Stimulated activated CD8-positive, alpha-beta memory T cell treated with anti-CD3 and anti-CD28 coated beads, Interleukin-12 subunit alpha, Interleukin-12 subunit beta, amount 100 ng/mL, for 24 hours (primary cell): ENCODE measurements around the gene ARMC7.
A peak's percentile ranks its signal among the peaks of the same experiment; 100 is the strongest.
"Not testable (repeated sequence)": the region's sequence is repeated elsewhere in the genome, so short reads cannot be mapped to it uniquely, and the experiment has no call there.

Source experiments
- DNase-seq: peaks from one replicate; pipeline ENCODE4 v3.0.0-alpha.2; 2020; ENCODE audit errors: extremely low read depth

Gene ARMC7

DNA sequence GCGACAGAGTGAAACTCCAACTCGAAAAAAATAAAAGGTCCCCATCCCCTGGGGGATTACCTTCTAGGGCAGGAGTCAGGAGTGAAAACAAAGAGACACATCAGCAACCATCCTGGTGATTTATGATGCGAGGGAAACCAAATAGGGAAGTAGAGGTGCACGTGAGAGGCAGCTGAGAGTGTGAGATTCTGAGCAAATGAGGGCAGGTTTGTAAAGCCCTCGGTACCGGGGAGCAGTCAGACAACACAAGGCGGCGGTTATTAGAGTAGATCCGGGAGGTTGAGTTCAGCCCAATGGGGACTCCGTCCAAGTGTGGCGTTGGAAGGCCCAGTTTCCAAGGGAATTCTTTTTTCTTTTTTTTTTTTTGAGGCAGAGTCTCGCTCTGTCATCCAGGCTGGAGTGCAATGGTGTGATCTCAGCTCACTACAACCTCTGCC is 7.4 kb upstream of the ARMC7 start:
- DNase-seq, result no peak

DNA sequence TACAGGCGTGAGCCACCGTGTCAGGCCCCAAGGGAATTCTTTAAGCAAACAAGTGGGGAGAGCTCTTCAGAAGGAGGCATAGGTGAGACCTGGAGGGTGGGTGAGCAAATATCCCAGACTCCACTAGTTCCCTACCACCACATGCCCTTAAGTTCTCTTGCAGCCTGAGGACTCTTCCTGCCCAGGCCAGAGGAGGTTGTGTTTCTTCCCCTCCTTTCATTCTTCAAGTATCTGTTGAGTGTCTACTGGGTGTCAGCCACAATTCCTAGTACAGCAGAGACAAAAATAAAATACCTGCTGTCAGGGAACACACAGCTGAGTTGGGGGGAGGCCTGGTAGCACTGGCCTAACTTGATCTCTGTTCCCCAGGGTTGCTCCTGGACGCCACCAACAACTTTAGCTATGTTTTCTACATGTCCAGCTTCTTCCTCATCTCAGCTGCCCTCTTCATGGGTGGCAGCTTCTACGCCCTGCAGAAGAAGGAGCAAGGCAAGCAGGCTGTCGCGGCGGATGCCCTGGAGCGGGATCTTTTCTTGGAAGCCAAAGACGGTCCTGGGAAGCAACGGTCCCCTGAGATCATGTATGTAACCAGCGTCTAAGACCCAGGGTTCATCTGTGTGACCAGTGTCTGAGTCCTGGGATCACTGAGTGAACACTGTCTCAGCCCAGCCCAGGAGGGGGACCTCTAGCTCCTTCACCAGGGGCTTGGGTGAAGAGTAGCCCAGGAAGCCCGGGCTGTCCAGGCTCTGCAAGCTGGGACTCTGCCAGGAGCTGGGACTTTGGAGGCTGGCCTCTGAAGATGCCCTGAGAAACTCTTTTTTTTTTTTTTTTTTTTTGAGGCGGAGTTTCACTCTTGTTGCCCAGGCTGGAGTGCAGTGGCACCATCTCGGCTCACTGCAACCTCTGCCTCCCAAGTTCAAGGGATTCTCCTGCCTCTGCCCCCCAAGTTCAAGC is 5.9 kb upstream of the ARMC7 start:
- no peak for DNase-seq

DNA sequence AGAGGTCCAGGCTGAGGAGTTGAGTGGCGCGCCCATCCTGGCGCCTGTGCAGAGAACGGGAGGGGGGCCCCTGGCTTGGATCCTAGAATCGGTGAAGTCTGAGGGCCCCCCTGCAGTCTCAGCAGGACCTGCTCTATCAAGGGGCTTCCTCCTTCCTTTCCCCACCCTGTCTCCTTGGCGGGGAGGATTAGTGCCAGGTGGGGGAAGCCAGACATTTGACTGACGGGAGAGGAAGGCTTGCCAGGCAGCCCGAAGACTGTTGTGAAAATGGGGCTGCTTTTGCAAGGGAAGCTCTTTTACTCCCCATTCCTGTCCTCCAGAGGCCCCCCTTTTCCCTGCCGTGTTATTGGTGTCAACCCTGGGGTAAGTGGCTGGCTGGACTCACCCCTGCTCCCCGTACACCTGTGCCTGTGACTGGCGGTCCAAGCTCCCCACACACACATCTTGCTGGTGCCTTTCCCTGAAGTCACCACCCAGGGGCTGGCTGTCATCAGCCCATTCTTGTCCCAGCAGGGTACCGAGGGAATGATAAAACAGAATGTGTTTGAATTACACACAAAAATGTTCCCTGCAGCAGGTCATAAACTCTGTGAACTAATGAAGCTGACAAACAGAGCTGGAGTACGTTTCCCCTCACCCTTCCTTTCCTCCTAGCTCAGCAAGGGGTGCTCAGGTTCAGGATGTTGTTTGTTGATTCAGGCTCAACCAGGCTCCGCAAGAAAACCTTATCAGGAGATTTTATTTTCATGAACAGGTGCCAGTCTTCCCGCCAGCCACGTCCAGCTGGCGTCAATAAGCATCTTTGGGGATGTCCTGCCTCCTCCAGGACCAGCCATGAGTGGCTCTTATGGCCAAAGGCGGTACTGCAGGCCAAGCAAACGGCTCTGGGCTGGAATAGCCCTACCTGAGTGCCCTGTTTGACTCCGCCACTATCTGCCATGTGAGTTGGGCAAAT is 4.4 kb upstream of the ARMC7 start:
- DNase-seq, result no peak

DNA sequence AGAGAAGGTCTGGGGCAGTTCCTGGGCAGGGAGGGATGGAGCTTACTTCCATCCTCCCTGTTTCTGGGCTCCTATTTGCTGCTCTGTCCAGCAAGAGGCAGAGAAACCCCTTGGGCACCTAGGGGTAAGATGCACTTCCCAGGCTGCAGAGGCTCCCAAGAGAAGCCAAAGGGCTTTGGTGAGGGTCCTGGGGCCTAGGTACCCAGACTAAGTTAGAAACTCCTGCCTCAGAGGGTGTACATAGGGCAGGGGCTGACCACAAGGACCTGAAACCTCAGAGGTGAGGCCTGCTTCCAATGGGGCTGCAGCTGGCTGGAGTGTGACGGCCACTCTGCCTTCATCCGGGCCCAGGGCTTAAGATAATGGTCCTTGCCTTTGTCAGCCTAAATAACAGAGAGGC is 1.6 kb upstream of the ARMC7 start:
- no peak for DNase-seq

DNA sequence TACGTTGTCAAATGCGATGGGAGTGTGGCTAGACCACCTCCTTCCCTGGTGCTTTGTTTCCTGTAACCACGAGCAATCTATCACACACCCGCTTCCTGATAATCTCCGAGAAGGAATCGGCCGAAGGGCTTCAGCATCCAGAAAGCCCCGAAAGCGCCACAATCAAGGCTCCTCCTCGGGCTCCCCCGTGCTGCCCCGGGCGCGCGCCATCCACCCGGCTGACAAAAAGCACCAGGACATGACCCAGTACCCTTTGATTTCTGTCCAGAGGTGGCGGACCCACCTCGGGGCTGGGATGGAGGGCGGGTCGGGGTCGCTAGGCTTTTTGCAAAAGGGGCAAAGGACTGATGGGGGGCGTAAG is 743 bp upstream of the ARMC7 start:
- DNase-seq, result no peak

DNA sequence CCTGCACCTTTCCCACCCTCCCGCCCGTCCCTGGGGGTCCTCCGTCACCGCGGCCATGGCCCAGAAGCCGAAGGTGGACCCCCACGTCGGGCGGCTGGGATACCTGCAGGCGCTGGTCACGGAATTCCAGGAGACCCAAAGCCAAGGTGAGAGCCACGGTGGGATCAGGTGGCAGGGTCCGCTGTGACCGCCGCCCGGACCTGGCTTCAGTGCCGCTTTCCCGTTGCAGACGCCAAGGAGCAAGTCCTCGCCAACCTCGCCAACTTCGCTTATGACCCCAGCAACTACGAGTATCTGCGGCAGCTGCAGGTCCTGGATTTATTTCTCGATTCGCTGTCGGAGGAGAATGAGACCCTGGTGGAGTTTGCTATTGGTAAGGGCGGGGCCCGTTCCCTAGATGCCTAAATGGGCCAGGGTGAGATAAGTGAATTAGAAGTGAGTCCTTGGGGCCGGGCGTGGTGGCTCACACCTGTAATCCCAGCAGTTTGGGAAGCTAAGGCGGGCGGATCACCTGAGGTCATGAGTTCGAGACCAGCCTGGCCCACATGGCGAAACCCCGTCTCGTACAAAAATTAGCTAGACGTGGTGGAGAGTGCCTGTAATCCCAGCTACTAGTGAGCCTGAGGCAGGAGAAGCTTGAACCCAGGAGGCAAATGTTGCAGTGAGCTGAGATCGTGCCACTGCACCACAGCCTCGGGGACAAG is 617 bp downstream of the ARMC7 start:
- DNase-seq, result no peak

DNA sequence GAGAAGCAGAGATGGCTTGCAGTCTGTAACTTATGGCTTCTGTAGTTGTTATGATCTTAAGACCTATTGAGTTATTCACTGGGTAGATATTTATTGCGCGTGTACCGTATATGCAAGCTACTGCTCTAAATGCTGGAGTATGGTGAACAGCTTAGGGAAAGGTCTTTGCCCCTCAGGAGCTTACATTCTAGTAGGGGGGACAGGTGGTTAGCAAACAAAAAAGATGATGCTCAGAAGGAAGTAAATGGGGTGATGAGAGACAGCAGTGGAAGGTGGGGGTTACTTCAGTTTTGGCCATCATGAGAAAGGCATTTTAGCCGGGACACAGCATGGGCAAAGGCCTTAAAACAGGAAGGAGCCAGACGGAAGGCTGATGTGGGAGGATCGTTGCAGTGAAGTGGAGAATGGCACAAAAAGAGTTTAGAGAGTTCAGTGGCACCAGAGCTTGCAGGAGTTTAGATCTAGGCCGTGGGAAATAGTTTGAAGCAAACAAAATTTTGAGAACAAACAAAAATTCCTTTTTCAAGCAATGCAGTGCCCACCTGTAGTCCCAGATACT is 2.1 kb downstream of the ARMC7 start:
- no peak for DNase-seq

DNA sequence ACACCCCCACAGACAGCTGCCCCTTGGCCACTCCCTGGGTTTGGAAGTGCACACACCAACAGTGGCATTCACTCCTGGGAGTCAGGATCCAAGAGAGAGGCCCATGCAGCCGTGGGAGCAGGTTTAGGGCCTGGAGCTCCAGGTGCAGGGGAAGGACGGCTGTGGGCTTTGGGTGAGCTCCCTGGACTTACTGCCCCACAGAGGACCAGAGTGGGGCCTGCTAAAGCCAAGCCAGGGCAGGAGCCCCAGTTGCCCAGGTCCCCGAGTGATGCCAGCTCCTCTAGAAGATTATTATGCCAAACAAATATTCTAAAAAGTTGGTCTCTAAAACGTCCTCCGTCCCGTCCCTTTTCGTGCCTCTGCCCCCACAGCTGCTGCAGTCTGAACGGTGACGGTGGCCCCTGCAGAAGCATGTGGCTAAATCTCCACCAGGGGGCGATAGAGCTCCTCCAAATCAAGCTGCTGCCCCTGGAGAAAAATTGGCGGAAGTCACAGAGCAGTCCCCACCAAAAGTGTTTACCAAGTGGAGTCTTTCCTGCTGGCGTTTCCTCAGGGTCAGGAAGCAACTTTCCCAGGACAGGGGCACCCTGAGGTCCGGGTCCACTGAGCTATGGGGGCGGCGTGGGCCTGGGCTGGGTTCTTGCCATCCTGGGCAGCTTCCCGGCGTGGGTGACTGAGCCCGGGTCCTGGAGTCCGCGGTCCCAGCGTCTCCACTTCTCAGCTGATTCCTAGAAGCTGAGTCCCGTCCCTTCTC is 4.2 kb downstream of the ARMC7 start:
- DNase-seq, result peak; percentile 72

DNA sequence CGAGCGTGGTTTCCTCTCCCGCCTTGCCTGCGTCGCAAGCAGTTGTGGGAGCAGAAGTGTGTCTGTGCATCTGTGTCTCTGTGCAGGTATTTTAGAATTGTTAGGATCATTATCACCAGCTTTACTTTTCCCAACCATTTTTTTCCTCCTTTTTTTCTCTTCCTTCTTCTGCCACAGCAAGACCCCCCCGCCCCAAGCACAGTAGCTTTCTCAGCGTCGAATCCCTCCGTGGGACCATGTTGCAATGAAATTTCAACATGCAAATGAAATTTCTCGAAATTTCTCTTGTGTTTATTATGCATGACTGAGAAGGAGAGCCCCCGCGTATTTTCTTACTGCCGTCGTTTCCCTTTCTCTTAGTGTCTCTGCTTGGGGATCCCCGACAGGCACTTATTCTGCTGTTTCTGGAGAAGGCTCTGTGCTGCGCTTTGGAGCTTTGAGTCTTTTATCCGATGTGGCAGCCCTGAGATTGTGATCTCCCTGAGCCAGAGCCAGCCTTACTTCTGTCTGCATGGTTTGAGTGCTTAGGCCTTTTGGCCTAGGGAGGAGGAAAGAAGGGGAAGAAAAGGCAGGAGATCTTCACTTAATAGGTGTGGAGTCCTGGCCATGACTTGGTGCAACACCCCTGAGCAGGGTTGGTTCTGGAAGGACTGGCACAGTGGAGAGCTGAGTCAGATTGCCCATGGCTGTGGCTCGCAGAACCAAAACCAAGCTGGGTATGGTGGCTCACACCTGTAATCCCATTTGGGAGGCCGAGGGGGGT is 5.0 kb downstream of the ARMC7 start:
- no peak for DNase-seq

DNA sequence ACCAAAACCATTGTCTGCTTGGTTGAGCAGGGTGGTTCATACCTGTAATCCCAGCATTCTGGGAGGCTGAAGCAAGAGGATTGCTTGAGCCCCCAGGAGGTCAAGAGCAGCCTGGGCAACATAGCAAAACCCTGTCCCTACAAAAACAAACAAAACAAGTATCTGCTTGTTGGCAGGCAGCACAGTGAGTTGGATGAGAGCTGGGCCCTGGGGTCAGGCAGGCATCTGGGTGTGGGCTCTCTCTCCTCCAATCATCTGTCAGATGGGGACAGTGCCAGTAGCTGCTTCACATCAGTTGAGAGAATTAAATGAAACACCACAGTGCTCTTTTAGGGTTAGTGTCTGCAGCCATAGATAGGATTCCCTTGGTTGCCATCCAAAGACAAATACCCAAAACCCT is 5.8 kb downstream of the ARMC7 start:
- DNase-seq, result no peak

DNA sequence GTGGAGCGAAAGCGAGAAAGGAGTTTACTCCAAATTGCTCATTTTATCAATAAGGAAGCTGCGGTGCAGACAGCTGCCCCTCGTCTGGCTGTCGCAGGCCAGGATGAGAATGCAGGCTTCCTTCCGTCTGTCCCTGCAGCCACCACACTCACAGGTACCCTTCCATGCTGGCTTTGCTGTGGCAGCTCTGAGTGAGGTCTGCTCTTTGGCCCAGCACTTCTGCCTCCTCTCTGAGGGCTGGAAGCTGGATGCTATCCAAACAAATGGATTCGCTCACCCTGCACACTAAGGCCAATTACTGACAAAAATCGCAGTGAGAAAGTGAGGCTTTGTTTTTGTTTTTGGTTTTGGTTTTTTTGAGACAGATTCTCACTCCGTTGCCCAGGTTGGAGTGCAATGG is 7.0 kb downstream of the ARMC7 start:
- DNase-seq, result no peak

DNA sequence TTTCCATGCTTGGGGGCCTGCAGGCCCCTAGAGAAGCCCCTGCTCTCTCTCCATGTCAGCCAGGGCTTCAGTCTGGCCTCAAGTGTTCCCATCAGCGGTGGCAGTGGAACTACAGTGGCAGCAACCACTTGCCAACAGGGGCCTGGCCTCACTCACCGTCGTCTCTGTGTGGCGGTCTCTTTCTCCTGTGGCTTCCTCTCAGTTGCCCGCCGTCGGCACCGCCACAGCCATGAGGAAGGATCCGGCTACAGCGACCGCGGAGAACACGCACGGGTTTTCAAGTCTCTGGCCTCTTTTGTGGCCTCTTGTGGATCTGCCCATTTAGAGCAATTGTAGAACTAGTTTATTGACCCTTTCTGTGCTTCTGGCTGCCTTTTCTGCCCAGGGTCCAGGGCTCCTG is 8.5 kb downstream of the ARMC7 start:
- DNase-seq, result no peak

DNA sequence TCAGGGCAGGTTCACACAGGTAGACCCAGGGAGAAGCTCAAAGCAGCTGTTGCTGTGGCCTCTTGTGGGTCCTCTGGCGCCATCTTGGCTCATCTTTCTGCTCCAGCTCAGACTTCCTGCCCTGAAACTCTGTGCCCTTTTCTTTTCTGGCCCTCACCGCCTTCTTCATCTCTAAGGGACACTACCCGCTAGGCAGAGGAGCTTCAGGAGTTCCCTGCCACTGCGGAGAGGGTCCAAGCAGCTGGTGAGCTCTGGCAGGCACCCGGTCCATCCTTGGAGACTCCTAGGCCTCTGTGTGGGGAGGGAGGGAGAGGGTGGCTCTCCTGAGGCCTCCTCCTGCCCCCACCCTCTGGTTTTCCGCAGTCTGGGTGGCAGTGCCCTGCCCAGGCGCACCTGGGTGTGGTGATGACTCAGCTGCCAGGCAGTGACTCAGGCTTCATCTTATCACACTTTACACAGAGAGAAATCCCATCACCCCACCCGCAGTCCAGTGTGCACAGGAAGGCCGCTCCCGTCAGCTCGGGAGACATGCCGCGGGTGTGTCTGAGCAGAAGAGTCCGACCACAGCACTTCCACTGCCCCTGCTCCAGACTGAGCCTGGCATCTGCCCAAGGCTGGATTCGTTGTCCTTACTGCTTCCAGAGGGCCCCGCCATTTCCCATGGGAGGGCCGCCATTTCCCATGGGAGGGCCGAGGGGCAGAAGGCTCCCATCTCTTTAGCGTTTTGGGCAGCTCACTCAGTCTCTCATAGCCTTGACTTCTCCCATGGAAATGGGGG is 14.5 kb downstream of the ARMC7 start:
- DNase-seq, result no peak

DNA sequence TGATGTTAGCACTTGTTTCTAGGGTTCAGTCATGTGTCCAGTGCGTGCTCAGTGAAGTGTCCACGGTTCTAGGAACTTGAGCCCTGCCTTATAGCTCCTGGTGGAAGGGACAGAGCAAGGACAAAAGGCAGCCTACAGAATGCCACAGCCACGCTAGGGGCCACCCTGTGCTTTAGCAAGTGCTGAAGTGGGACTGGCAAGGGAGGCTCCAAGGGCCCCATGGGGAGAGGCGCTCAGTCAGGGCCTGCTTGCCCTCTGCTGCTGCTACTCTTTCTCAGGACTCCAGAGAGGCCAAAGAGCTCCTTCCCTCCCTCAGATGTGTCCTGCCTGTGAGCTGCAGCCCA is 15.0 kb downstream of the ARMC7 start:
- no peak for DNase-seq

DNA sequence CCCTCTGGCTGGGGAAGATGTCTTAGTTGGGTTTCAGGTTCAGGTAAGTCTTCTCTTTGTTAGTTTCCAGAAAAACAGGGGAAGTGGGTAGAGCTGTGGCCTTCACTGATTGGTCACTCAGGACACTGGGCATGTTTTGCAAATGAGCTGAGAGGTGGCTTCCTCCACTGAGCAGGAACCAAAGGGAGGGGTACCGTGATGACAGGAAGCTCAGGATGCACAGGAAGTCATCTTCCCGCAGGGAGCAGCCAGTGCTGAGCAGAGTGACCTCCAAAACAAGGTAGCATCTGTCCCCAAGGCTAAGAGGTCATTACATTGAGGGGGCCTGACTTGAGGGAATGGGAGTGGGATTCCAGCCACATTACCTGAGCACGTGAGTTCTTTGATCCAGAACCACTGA is 16.2 kb downstream of the ARMC7 start:
- no peak for DNase-seq

DNA sequence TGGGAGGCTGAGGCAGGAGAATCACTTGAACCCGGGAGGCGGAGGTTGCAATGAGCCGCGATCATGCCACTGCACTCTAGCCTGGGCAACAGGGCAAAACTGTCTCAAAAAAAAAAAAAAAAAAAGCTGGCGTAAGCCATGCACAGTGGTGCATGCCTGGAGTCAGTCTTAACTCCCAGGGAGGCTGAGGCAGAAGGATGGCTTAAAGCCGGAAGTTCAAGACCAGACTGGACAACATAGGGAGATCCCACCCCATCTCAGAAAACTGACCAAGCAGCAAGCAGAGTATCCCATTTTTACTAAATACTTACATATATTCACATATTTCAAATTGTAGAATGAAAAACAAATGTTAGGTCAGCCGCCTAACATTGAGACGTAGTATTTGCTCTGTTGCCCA is 17.2 kb downstream of the ARMC7 start:
- DNase-seq, result no peak

DNA sequence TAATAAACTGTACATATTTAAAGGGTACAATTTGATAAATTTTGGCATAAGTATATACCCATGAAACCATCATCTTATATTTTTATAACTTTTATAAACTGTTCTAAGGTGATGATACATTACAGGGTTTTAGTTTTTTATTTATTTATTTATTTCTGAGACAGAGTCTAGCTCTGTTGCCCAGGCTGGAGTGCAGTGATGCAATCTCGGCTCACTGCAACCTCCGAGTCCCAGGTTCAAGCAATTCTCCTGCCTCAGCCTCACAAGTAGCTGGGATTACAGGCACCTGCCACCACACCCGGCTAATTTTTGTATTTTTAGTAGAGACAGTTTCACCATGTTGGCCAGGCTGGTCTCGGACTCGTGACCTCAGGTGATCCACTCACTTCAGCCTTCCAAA is 18.2 kb downstream of the ARMC7 start:
- DNase-seq, result not testable (repeated sequence)

DNA sequence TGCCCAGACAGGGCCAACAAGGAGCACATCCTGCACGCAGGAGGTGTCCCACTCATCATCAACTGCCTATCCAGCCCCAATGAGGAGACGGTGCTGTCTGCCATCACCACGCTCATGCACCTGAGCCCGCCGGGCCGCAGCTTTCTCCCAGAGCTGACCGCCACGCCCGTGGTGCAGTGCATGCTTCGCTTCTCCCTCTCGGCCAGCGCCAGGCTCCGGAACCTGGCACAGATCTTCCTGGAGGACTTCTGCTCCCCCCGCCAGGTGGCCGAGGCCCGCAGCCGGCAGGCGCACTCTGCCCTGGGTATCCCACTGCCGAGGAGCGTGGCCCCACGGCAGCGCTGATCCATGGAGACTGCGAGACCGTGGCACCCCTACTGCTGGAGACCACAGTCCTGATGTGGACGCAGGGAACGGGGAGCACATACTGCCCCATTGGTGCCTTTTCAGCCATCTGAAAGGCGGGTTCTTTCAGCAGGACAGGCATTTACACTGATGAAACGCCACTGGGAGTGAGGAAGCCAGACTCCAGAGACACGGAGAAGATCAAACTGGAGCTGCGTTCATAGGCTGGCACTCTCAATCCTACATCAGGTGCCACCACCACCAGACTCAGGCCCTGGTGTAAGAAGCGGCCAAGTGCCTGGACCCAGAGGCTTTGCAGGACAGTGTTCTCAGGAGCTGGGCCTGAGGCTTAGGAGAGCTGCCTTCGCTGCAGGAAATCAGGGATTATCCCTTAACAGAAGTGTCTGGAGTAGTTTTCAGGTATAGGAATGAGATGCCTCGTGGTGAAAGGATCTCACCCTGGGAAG is 19.1 kb downstream of the ARMC7 start:
- DNase-seq, result no peak

DNA sequence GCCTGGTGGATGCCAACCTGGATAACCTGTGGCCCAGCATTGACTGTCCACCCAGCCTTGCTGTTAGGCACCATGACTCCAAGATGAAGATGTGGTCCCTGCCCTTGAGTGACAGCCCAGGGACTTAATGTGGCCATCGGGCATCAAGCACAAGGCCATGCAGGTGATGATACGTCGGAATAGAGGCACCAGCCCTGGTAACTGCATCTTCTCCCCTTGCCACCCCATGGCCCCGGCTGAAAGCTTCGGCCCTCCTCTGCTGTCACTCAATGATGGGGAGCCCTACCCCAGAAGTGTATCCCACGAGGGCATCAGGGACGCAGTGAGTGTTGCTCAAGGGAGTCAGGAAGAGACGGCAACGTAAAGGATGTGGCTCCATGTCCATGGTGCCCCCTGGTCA is 19.8 kb downstream of the ARMC7 start:
- no peak for DNase-seq
